ENCODE measurements around the gene CXCL6.

CXCL6 gene

GRCh38 chr4:73843369-73843768 lies 6.9 kb downstream of the CXCL6 start:
- no peak for DNase-seq

- DNase-seq: no peak
These were observed 7.9 kb downstream of the CXCL6 start for GRCh38 chr4:73844345-73844744.

- no peak for DNase-seq
These were observed 8.3 kb downstream of the CXCL6 start for GRCh38 chr4:73844806-73845205.

GRCh38 chr4:73847526-73848182 lies 11.2 kb downstream of the CXCL6 start:
- DNase-seq: no peak

GRCh38 chr4:73848183-73848777 lies 11.8 kb downstream of the CXCL6 start:
- no peak for DNase-seq

- DNase-seq: no peak
These were observed 13.9 kb downstream of the CXCL6 start for GRCh38 chr4:73850261-73850970.

- no peak for DNase-seq
These were observed 14.8 kb downstream of the CXCL6 start for GRCh38 chr4:73851293-73851692.

GRCh38 chr4:73852771-73853170 lies 16.3 kb downstream of the CXCL6 start:
- DNase-seq: no peak

GRCh38 chr4:73853246-73853704 lies 16.8 kb downstream of the CXCL6 start, which contains the start of gene PF4V1:
Gene PF4V1 (plus strand): TSS chr4:73853296. CDS start chr4:73853363, 67 bp downstream.
- DNase-seq: no peak

- DNase-seq: no peak
These were observed 17.4 kb downstream of the CXCL6 start for GRCh38 chr4:73853718-73854473.

- no peak for DNase-seq
These were observed 18.9 kb downstream of the CXCL6 start for GRCh38 chr4:73855406-73855805.

- no peak for DNase-seq
These were observed 20.0 kb downstream of the CXCL6 start for GRCh38 chr4:73856518-73856917.

GRCh38 chr4:73859614-73860088 lies 23.2 kb downstream of the CXCL6 start:
- DNase-seq: no peak

- no peak for DNase-seq
These were observed 23.7 kb downstream of the CXCL6 start for GRCh38 chr4:73860181-73860580.

- DNase-seq: no peak
These were observed 24.4 kb downstream of the CXCL6 start for GRCh38 chr4:73860917-73861316.

- DNase-seq: no peak
These were observed 25.8 kb downstream of the CXCL6 start for GRCh38 chr4:73862322-73862721.

GRCh38 chr4:73864365-73864764 lies 27.9 kb downstream of the CXCL6 start:
- no peak for DNase-seq

GRCh38 chr4:73864961-73865360 lies 28.5 kb downstream of the CXCL6 start:
- no peak for DNase-seq

GRCh38 chr4:73865431-73866096 lies 29.1 kb downstream of the CXCL6 start:
- no peak for DNase-seq

GRCh38 chr4:73866246-73866645 lies 29.8 kb downstream of the CXCL6 start:
- DNase-seq: no peak

- no peak for DNase-seq
These were observed 31.3 kb downstream of the CXCL6 start for GRCh38 chr4:73867783-73868182.

Data from DMS 273 treated with DMSO at 0.1 percent for 48 hours (cell line).